Suppressor macrophage treated with lipopolysaccharide for 4 hours (primary cell): ENCODE data around the gene LIN28B.
"Not testable (repeated sequence)": the region's sequence is repeated elsewhere in the genome, so short reads cannot be mapped to it uniquely, and the experiment has no call there.

Source experiments
- DNase-seq: peaks from one replicate; pipeline ENCODE4 v3.0.0-alpha.2; 2020

LIN28B gene, protein sequence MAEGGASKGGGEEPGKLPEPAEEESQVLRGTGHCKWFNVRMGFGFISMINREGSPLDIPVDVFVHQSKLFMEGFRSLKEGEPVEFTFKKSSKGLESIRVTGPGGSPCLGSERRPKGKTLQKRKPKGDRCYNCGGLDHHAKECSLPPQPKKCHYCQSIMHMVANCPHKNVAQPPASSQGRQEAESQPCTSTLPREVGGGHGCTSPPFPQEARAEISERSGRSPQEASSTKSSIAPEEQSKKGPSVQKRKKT

DNA sequence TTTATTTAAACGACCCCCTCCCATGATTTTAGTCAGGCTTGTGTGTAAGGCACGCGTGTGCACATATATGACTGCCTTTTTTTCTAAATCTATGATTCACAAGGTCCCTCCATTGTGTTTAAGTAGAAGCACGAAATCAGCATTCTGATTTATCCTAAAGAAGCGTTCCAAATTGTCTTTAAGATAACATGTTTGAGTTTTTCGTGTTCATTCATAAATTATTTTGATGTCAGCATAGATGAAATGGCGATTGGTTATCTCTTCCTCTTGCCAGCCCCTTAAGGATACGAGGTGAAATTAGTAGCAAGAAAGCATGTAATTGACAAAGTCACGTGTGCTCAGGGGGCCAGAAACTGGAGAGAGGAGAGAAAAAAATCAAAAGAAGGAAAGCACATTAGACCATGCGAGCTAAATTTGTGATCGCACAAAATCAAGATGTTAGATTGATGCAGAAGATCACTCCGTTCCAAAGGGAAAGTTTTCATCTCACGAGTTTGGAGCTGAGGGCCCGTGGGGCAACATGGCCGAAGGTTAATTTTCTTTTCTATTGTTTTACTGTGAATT, at the start of gene LIN28B:
LIN28B (plus strand) TSS at position 377 of the 564 bp plus-strand sequence; CDS start at position 521, 144 bp downstream.
- DNase-seq = no peak

GRCh38 chr6:104908031-104908887, 48.6 kb upstream of the LIN28B start:
- DNase-seq = no peak

DNA sequence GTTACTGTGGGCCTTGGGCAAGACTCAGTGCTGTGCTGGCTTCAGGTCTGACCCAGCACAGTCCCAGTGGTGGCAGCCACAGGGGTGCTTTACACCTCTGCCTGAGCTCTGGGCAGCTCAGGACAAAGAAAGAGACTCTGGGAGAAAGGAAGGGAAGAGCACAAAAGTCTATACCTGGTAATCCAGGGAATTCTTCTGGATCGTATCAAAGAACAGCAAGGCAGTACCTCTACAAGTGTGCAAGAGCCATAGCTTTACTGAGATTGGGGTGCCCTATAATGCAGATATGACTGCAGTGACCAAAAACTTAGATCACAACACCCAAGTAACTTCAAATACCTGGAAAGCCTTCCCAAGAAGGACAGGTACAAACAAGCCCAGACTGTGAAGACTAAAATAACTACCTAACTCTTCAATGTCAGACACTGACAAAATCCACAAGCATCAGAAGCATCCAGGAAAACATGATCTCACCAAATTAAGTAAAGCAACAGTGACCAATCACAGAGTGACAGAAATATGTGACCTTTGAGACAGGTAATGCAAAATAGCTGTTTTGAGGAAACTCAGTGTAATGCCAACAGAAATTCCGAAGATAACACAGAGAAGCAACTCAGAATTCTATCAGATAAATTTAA, 47.9 kb upstream of the LIN28B start:
- no peak for DNase-seq

- DNase-seq = no peak
These were observed 35.0 kb upstream of the LIN28B start for GRCh38 chr6:104921896-104922295.

- no peak for DNase-seq
These were observed 28.8 kb upstream of the LIN28B start for GRCh38 chr6:104928141-104928540.

- no peak for DNase-seq
These were observed 27.6 kb upstream of the LIN28B start for GRCh38 chr6:104929353-104929752.

- no peak for DNase-seq
These were observed 26.0 kb upstream of the LIN28B start for GRCh38 chr6:104930939-104931338.

DNA sequence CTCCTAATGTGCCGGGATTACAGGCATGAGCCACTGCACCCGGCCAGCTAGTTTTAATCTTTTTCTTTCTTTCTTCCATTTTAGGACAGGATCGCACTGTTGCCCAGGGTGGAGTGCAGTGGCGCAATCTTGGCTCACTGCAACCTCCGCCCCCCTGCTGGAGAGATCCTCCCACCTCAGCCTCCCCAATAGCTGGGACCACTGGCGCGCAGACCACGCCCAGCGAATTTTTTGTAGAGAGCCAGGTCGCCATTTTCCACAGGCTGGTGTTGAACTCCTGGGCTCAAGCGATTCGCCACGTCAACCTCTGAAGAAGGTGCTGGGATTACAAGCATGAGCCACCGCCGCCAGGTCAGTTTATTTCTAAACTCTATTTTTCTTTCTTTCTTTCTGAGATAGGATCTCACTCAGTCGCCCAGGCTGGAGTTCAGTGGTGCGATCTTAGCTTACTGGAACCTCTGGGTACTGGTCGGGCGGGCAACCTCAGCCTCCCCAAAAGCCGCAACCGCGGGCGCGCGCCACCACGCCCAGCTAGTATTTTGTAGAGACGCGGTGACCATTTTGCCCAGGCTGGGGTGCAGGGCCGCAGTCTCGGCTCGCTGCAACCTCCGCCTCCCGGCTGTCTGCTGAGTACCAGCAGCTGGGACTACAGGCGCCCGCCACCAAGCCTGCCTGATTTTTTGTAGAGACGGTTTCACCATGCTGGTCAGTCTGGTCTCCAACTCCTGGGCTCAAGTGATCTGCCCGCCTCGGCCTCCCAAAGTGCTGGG, 20.0 kb upstream of the LIN28B start:
- DNase-seq = no peak

GRCh38 chr6:104940238-104940892, 16.5 kb upstream of the LIN28B start:
- no peak for DNase-seq

DNA sequence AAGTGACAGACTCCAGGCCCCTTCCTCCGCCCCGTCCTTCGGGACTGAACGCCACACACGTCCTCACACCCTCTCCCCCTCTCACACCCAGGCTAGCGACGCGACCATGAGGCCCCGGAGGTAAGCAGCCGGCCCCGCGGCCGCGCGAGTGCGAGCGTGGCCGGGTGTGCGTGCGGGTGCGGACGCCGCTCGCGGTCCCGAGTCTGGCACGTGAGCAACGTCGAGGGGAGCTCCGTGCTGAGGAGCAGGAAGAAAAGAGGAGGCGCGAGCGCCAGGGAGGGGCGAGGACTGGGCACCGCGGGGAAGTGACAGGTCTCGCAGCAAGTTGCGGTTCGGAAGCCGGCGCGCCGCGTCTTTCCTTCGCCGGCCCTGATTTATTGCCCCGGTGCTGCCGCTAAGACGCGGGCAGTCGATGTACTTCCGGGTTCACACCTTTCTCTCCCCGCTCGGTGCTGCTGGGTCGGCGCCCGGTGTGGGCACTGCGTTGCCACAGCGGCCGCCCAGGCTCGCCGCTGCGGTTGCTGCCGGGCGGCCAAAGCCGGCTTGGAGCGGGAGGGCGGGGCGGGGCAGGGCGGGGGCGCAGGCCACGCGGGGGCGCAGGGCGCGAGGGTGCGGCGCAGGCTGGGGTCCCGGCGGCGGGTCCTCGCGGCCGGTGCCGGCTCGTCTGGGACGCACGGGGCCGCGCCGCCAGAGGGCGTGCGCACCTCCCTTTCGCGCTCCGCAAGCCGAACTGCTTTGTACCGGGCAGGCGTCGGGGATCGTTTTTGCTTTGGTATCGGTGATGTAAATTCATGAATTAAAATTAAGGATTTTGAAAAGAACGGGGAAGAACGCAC, 15.8 kb upstream of the LIN28B start:
- DNase-seq = peak; percentile 59

- no peak for DNase-seq
These were observed 15.2 kb upstream of the LIN28B start for GRCh38 chr6:104941729-104942091.

GRCh38 chr6:104943781-104944180, 13.1 kb upstream of the LIN28B start:
- no peak for DNase-seq

DNA sequence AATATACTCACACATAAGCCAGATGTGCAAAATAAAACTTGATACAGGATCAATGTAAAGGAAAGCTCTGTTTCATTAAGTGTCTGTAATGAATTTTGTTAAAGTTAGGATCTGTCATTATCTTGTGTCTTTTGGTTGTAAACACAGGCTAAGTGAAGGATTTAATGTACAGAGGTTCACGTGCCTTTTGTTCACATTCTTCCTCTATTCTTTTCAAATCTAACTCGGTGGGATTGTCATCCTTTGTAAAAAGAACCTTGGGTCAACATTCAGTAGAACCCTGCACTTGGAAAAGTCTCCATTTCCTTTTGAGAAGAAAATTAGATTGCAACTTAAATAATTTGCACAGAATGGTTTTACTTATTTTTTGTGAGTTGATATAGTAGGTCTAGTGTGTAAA, 7.7 kb upstream of the LIN28B start:
- no peak for DNase-seq

GRCh38 chr6:104951677-104952076, 5.2 kb upstream of the LIN28B start:
- no peak for DNase-seq

- DNase-seq = no peak
These were observed 4.0 kb upstream of the LIN28B start for GRCh38 chr6:104952911-104953399.

- not testable (repeated sequence) for DNase-seq
These were observed 3.3 kb upstream of the LIN28B start for GRCh38 chr6:104953400-104954189.

DNA sequence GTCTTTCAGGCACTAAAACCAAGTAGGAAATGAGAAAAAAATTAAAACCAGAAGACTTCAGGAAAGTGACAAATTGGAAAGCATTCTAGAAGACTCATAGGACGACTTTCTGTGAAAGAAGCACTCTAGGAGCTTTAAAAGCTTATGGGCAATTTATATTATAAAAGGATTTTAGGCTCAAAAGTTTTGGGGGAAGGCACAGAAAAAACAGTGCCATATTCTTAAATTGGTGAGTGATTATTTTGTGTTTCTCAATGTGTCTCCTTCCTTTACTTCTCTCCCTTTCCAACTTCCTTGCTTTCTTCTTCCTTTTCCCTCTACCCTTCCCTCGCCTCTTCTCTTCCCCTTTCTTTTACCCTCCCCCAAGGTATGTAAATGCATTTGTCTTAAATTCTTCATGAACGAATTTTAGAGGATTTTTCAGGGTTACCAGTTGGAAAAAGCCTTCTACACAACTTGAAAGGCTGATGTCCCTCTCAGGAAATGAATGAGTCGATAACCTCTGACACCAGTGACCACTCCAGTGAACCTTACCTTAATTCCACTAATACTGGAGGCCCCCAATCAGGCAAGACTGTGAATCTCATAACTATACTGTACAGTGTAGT, 2.6 kb upstream of the LIN28B start:
- no peak for DNase-seq

DNA sequence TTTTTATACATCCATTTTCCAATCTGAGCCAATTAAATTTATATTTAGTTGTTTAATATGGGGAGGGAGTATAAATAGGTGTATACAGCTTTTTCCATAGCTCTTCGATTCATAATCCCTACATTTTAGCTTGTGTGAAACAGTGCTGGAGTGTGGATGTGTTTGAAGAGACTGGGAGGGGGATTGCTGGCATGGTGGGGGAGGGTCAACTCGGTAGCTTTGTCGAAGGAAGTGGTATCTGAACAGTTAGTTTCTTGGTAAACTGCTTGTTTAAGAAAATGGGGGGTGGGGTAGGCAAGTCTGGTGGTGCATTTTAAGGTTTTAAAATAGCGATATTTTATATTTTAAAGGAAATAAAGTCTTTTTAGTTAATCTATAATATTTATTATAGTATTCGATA, 1.4 kb upstream of the LIN28B start:
- DNase-seq = no peak

DNA sequence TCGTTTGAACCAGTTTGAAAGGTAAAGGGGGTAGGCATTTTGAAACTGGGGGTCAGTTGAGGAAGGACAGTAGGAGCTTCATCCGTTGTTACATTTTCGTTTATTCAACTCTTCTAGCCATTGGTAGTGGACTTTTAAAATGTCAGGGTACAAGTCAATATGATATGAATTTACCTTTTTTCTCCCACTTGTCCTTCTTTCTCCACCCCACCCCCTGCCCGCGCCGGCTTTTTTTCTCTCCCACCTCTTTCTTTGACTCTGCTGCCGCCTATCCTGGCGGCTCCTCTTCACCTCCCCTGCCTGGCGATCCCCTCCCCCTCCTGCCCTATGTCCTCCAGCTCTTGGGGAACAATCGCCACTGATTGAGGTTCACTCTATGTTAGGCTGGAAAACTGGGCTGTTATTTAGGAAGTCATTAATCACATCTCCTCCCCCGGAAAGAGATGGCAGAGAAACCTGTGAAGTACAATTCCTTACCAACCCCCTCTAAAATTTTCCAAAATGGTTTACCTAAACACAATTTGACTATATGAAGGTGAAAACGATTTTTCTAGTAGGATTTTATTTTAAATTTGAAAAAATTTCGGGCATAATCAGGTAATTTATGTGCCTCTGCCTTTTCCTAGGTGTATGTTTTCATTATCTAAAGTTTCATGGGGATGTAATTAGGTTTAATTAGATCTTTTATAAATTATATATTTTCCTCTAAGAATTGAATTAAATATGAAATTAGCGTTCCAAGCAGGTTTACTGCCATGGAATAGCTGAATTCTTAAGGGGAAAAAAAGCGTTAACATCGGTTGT, 778 bp upstream of the LIN28B start:
- DNase-seq = no peak
